Esophagus mucosa (tissue), 1 donor: ENCODE data around the gene SSNA1. TPM values are rescaled to one million over a fixed set of nuclear protein-coding genes. Genes with fewer than 3 reads are reported as not detected.

Experiments
- ATAC-seq: fragments of 200-7000 bp; cut with Tn5 transposase; one replicate; pipeline ENCODE4 v1.9.1; 2020
- total RNA-seq: library from RNA; stranded (reverse); gene quantifications from one replicate; pipeline ENCODE4 v1.2.4, GENCODE V29; 2023
- donor health status: DM: yes; HTN: yes; CAD: no.

The SSNA1 gene
- total RNA-seq, 1 donor from 2014 or later: 86.8 TPM

GRCh38 chr9:137184881-137185660 lies 3.4 kb upstream of the SSNA1 start:
- ATAC-seq: no peak

- ATAC-seq: no peak
Measured at GRCh38 chr9:137185921-137186320, 2.6 kb upstream of the SSNA1 start.

GRCh38 chr9:137186385-137186784 lies 2.1 kb upstream of the SSNA1 start:
- ATAC-seq: no peak

GRCh38 chr9:137187386-137187785 lies 1.1 kb upstream of the SSNA1 start:
- no peak for ATAC-seq

GRCh38 chr9:137188086-137188489 lies 388 bp upstream of the SSNA1 start:
- ATAC-seq: no peak

GRCh38 chr9:137189297-137190295 lies 1.1 kb downstream of the SSNA1 start:
- no peak for ATAC-seq

- ATAC-seq: peak; percentile 12
Measured at GRCh38 chr9:137190315-137190856, 1.9 kb downstream of the SSNA1 start.

- ATAC-seq: no peak
Measured at GRCh38 chr9:137191245-137191644, 2.8 kb downstream of the SSNA1 start.

GRCh38 chr9:137191691-137192447 lies 3.4 kb downstream of the SSNA1 start:
- ATAC-seq: no peak

- ATAC-seq: no peak
Measured at GRCh38 chr9:137192448-137192780, 3.9 kb downstream of the SSNA1 start.

GRCh38 chr9:137192859-137193258 lies 4.4 kb downstream of the SSNA1 start:
- ATAC-seq: no peak

GRCh38 chr9:137193771-137194170 lies 5.3 kb downstream of the SSNA1 start:
- ATAC-seq: no peak

- no peak for ATAC-seq
Measured at GRCh38 chr9:137194388-137194787, 5.9 kb downstream of the SSNA1 start.

GRCh38 chr9:137194909-137195308 lies 6.4 kb downstream of the SSNA1 start:
- peak; percentile 67 for ATAC-seq

- ATAC-seq: peak; percentile 48
Measured at GRCh38 chr9:137195525-137196220, 7.2 kb downstream of the SSNA1 start.

GRCh38 chr9:137198051-137198901 lies 9.8 kb downstream of the SSNA1 start:
- no peak for ATAC-seq

- no peak for ATAC-seq
Measured at GRCh38 chr9:137198902-137199283, 10.4 kb downstream of the SSNA1 start.

- no peak for ATAC-seq
Measured at GRCh38 chr9:137199411-137200121, 11.1 kb downstream of the SSNA1 start.

GRCh38 chr9:137200311-137201204 lies 12.1 kb downstream of the SSNA1 start, which contains the start of gene TPRN:
Gene TPRN, minus strand, starts transcription at chr9:137200741. Its CDS starts 30 bp downstream, at chr9:137200711.
- peak; percentile 93 for ATAC-seq
